ENCODE results near the gene PIP5K1C.
A peak's percentile ranks its signal among the peaks of the same experiment; 100 is the strongest.

PIP5K1C gene

DNA sequence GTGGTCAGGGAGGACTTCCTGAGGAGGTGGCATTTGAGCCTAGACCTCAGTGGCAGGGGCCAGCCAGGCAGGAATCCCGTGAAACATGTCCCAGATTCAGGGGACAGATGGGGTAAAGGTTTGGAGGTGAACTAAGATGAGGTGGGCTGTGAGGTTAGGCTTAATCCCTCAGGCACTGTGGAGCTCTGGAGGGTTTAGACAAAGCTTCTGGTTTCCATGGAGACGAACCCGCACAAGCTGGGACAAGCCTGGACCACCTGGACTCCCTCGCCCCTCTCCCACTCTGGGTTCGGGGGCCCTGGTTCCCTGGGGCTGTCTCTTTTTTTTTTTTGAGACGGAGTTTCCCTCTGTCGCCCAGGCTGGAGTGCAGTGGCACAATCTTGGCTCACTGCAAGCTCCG, 23.6 kb upstream of the PIP5K1C start:
- Histone ChIP-seq H3K4me2 (ENCODE audit: low read length, poor library complexity, severe bottlenecking) (no peak overlapping the region), H3K14ac (ENCODE audit: low read length in 2 of 2) (no peak overlapping the region), H3K4me1 (ENCODE audit: control insufficient read depth, insufficient read depth, low read depth, low read length) (peaks cover 17% of the 10 kb centered on the region), H3K27me3 (ENCODE audit: control insufficient read depth in 1 of 2, insufficient read depth in 1 of 2, low read length in 2 of 2) (peaks cover 40 to 60% of the 10 kb centered on the region in 2 experiments), H2BK12ac (ENCODE audit: low read length in 2 of 2) (no peak overlapping the region), H4K8ac (ENCODE audit: low read length) (no peak overlapping the region), H3K23ac (ENCODE audit: low read length in 2 of 2) (no peak overlapping the region), H3K4me3 (ENCODE audit: insufficient read depth in 1 of 2, low read depth in 1 of 2, low read length in 2 of 2) (no peak overlapping the region), H2BK120ac (ENCODE audit: low read depth, low read length) (no peak overlapping the region), H3K18ac (ENCODE audit: low read depth in 1 of 2, low read length in 2 of 2) (no peak overlapping the region), H3K79me1 (replicated peaks; ENCODE audit: low read length, poor library complexity, severe bottlenecking) (no peaks in the 10 kb centered on the region), H2AFZ (ENCODE audit: low read depth, low read length) (no peak overlapping the region), H3K9ac (ENCODE audit: low read length) (no peak overlapping the region), H3K36me3 (ENCODE audit: control insufficient read depth in 1 of 2, insufficient read depth in 2 of 2, low read depth in 1 of 2, low read length in 2 of 2) (no peaks in the 10 kb centered on the region), H3K9me3 (ENCODE audit: control insufficient read depth, low read length) (no peaks in the 10 kb centered on the region), H4K91ac (ENCODE audit: low read length) (no peak overlapping the region), H2AK5ac (ENCODE audit: low read length, severe bottlenecking) (no peak overlapping the region), H2BK5ac (ENCODE audit: low read depth, low read length, poor library complexity, severe bottlenecking) (no peak overlapping the region), H2BK15ac (ENCODE audit: low read depth, poor library complexity, severe bottlenecking) (no peak overlapping the region), H3K27ac (ENCODE audit: low read length, poor library complexity, severe bottlenecking) (no peak overlapping the region), H3K4ac (ENCODE audit: low read depth in 1 of 2, low read length in 2 of 2) (no peak overlapping the region)
- no peak for DNase-seq
- WGBS, result 36% methylated on average over 7 of the region's 8 CpGs

DNA sequence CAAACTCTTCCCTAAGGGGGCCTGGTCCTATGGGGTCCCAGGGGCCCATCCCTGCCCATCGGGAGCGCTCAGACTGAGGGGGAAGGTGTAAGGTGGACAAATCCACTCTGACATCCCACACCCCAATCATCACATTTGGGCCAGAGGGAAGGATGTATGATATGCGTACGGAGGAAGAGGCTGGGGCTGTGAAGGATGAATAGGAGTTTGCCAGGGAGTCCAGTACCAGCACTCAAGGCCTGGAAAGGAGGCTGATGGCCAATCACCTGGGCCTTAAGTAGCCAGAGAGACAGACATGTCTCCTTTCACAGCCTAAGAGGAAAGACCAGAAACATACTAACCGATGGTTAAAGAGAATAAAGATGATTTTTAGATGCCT, 22.8 kb upstream of the PIP5K1C start:
- no peak overlapping the region for H3K27ac ChIP-seq (ENCODE audit: low read length, poor library complexity, severe bottlenecking)
- no peak for DNase-seq
- H3K18ac ChIP-seq (ENCODE audit: low read depth in 1 of 2, low read length in 2 of 2), result no peak overlapping the region
- no peak overlapping the region for H3K4ac ChIP-seq (ENCODE audit: low read depth in 1 of 2, low read length in 2 of 2)
- H3K14ac ChIP-seq (ENCODE audit: low read length in 2 of 2), result no peak overlapping the region
- no peak overlapping the region for H2BK12ac ChIP-seq (ENCODE audit: low read length in 2 of 2)
- no peak overlapping the region for H2BK120ac ChIP-seq (ENCODE audit: low read depth, low read length)
- no peak overlapping the region for H3K23ac ChIP-seq (ENCODE audit: low read length in 2 of 2)
- no peak overlapping the region for H2BK15ac ChIP-seq (ENCODE audit: low read depth, poor library complexity, severe bottlenecking)
- no peak overlapping the region for H4K91ac ChIP-seq (ENCODE audit: low read length)
- H4K8ac ChIP-seq (ENCODE audit: low read length), result no peak overlapping the region
- no peaks in the 10 kb centered on the region for H3K9me3 ChIP-seq (ENCODE audit: control insufficient read depth, low read length)
- peaks cover 40 to 60% of the 10 kb centered on the region in 2 experiments for H3K27me3 ChIP-seq (ENCODE audit: control insufficient read depth in 1 of 2, insufficient read depth in 1 of 2, low read length in 2 of 2)
- no peaks in the 10 kb centered on the region for H3K36me3 ChIP-seq (ENCODE audit: control insufficient read depth in 1 of 2, insufficient read depth in 2 of 2, low read depth in 1 of 2, low read length in 2 of 2)
- no peak overlapping the region for H3K4me3 ChIP-seq (ENCODE audit: insufficient read depth in 1 of 2, low read depth in 1 of 2, low read length in 2 of 2)
- no peaks in the 10 kb centered on the region for H3K79me1 ChIP-seq (replicated peaks; ENCODE audit: low read length, poor library complexity, severe bottlenecking)
- H2AK5ac ChIP-seq (ENCODE audit: low read length, severe bottlenecking), result no peak overlapping the region
- H3K4me1 ChIP-seq (ENCODE audit: control insufficient read depth, insufficient read depth, low read depth, low read length), result peaks cover 18% of the 10 kb centered on the region
- H2BK5ac ChIP-seq (ENCODE audit: low read depth, low read length, poor library complexity, severe bottlenecking), result no peak overlapping the region
- no peak overlapping the region for H3K9ac ChIP-seq (ENCODE audit: low read length)
- 70% methylated on average over 2 of the region's 5 CpGs for WGBS
- no peak overlapping the region for H3K4me2 ChIP-seq (ENCODE audit: low read length, poor library complexity, severe bottlenecking)
- no peak overlapping the region for H2AFZ ChIP-seq (ENCODE audit: low read depth, low read length)

DNA sequence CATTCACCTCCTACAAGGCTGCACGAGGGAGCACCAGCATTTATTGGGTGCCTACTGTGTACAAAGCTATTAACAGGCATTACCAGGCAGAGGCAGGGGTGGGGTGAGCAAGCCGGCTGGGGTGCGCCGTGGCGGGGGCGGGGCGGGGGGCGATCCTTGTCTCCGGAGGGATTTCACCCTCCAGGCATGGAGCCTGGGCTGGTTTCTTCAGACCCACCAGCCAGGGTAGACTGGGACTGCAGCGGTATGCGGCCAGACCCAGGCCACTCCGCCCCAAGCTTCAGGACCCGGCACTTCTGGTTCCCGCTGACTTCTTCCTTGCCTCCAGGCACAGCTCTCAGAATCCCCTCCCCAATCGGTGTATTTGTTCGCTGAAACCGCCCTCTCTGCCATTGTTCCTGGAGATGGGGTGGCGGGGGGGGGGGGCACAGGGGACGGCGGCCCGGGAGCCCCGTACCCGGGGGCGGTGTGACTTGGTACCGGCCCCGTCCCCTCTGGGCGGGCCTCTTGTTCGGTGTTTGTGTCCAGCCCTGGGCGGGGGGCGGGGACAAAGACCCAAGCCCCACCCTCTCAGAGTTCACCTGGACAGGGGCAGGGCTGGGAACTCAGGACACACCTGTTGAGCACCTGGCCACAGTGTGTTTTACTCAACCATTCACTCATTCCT, 22.3 kb upstream of the PIP5K1C start:
- 2% methylated on average over 15 of the region's 30 CpGs for WGBS
- Histone ChIP-seq H3K4ac (ENCODE audit: low read depth in 1 of 2, low read length in 2 of 2) (no peak overlapping the region), H4K8ac (ENCODE audit: low read length) (no peak overlapping the region), H3K4me2 (ENCODE audit: low read length, poor library complexity, severe bottlenecking) (no peak overlapping the region), H3K27me3 (ENCODE audit: control insufficient read depth in 1 of 2, insufficient read depth in 1 of 2, low read length in 2 of 2) (peaks cover 40 to 60% of the 10 kb centered on the region in 2 experiments), H3K9me3 (ENCODE audit: control insufficient read depth, low read length) (no peaks in the 10 kb centered on the region), H2BK120ac (ENCODE audit: low read depth, low read length) (no peak overlapping the region), H3K79me1 (replicated peaks; ENCODE audit: low read length, poor library complexity, severe bottlenecking) (no peaks in the 10 kb centered on the region), H2AK5ac (ENCODE audit: low read length, severe bottlenecking) (no peak overlapping the region), H3K18ac (ENCODE audit: low read depth in 1 of 2, low read length in 2 of 2) (no peak overlapping the region), H2BK5ac (ENCODE audit: low read depth, low read length, poor library complexity, severe bottlenecking) (no peak overlapping the region), H3K4me1 (ENCODE audit: control insufficient read depth, insufficient read depth, low read depth, low read length) (peaks cover 18% of the 10 kb centered on the region), H3K9ac (ENCODE audit: low read length) (no peak overlapping the region), H3K36me3 (ENCODE audit: control insufficient read depth in 1 of 2, insufficient read depth in 2 of 2, low read depth in 1 of 2, low read length in 2 of 2) (no peaks in the 10 kb centered on the region), H3K14ac (ENCODE audit: low read length in 2 of 2) (no peak overlapping the region), H3K4me3 (ENCODE audit: insufficient read depth in 1 of 2, low read depth in 1 of 2, low read length in 2 of 2) (no peak overlapping the region), H2BK15ac (ENCODE audit: low read depth, poor library complexity, severe bottlenecking) (no peak overlapping the region), H3K27ac (ENCODE audit: low read length, poor library complexity, severe bottlenecking) (no peak overlapping the region), H4K91ac (ENCODE audit: low read length) (no peak overlapping the region), H3K23ac (ENCODE audit: low read length in 2 of 2) (peak overlapping the region in 1 of 2 experiments; percentile 98), H2AFZ (ENCODE audit: low read depth, low read length) (no peak overlapping the region), H2BK12ac (ENCODE audit: low read length in 2 of 2) (no peak overlapping the region)
- no peak for DNase-seq

DNA sequence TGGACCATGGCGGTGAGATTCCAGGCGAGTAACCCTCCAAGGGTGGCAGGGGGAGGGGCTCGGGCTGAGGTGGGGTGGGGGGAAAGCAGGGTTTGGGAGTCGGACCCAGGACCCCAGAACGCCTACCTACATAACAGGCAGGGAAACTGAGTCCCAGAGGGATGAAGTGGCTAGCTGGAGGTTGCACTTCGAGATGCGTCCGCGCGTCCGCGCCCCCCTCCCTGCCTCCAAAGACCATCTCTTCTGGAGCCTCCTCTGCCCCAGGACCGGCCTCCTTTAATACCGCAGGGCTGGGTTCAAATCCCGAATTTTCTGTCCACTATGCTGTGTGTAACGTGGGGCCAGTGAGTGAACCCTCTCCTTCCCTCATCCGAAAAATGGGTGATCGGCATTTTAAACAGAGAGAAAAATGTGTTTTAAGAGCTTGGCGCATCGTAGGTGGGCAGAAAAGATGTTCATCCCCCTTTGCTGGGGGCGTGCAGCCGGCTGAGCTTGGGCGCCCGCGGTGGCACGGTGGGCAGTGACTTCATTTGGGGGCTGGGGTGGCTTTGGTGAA, 21.7 kb upstream of the PIP5K1C start:
- Histone ChIP-seq H3K27me3 (ENCODE audit: control insufficient read depth in 1 of 2, insufficient read depth in 1 of 2, low read length in 2 of 2) (peaks cover 40 to 60% of the 10 kb centered on the region in 2 experiments), H3K9ac (ENCODE audit: low read length) (no peak overlapping the region), H3K79me1 (replicated peaks; ENCODE audit: low read length, poor library complexity, severe bottlenecking) (no peaks in the 10 kb centered on the region), H3K18ac (ENCODE audit: low read depth in 1 of 2, low read length in 2 of 2) (no peak overlapping the region), H2AFZ (ENCODE audit: low read depth, low read length) (no peak overlapping the region), H4K8ac (ENCODE audit: low read length) (peak overlapping the region; percentile 14), H3K36me3 (ENCODE audit: control insufficient read depth in 1 of 2, insufficient read depth in 2 of 2, low read depth in 1 of 2, low read length in 2 of 2) (no peaks in the 10 kb centered on the region), H3K23ac (ENCODE audit: low read length in 2 of 2) (peak overlapping the region in 1 of 2 experiments; percentile 98), H2BK12ac (ENCODE audit: low read length in 2 of 2) (no peak overlapping the region), H3K9me3 (ENCODE audit: control insufficient read depth, low read length) (no peaks in the 10 kb centered on the region), H4K91ac (ENCODE audit: low read length) (no peak overlapping the region), H3K14ac (ENCODE audit: low read length in 2 of 2) (no peak overlapping the region), H3K4me1 (ENCODE audit: control insufficient read depth, insufficient read depth, low read depth, low read length) (peaks cover 18% of the 10 kb centered on the region), H2BK5ac (ENCODE audit: low read depth, low read length, poor library complexity, severe bottlenecking) (no peak overlapping the region), H3K4me3 (ENCODE audit: insufficient read depth in 1 of 2, low read depth in 1 of 2, low read length in 2 of 2) (no peak overlapping the region), H2BK15ac (ENCODE audit: low read depth, poor library complexity, severe bottlenecking) (no peak overlapping the region), H2AK5ac (ENCODE audit: low read length, severe bottlenecking) (no peak overlapping the region), H3K4me2 (ENCODE audit: low read length, poor library complexity, severe bottlenecking) (peak overlapping the region; percentile 57), H3K4ac (ENCODE audit: low read depth in 1 of 2, low read length in 2 of 2) (no peak overlapping the region), H2BK120ac (ENCODE audit: low read depth, low read length) (peak overlapping the region; percentile 52), H3K27ac (ENCODE audit: low read length, poor library complexity, severe bottlenecking) (no peak overlapping the region)
- no peak for DNase-seq
- 15% methylated on average over 18 of the region's 26 CpGs for WGBS

Data from mesenchymal stem cell (in vitro differentiated cells and primary cell).